22Rv1 (cell line): ENCODE results near the gene STK39.

ENCODE experiments used
- H3K27ac ChIP-seq: fragments of 450-650 bp; 2 replicates; pipeline ENCODE4 v1.5.1; 2017
- ZFX ChIP-seq: fragments of 450-650 bp; IDR thresholded peaks from 2 replicates; pipeline ENCODE4 v1.6.1; 2017; ENCODE audit warnings: antibody characterized with exemption, borderline replicate concordance
- TF ChIP-seq, protein P1 (sequence below): fragments of 450-650 bp; IDR thresholded peaks from 2 replicates; pipeline ENCODE4 v1.5.1; 2017; ENCODE audit warnings: mild to moderate bottlenecking

The STK39 gene

DNA sequence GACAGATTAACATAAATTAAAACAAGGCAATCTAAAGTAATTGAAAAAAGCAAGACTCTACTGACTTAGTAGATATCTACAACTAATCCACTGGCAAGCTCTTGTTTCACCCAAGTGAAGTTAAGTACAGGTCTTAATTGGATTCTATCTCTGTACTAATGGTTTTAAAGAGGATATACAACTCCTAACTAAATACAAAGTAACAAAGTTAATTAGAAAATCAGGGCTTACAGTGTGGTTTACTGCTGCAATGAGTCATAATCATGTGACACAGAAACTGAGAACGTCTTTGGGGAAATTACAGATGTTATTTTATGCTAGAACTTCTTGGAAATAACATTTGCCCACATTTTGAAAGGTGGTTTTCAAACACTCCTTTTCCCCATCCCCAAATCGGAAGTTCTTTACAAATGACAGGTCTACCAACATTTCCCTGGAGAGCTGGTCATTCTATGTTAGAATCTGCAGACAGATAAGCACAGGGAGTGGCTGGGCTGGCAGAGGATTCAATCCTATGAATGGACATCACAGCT, 245.3 kb downstream of the STK39 start:
- H3K27ac ChIP-seq, result no peak overlapping the region
- TF ChIP-seq, protein P1, sequence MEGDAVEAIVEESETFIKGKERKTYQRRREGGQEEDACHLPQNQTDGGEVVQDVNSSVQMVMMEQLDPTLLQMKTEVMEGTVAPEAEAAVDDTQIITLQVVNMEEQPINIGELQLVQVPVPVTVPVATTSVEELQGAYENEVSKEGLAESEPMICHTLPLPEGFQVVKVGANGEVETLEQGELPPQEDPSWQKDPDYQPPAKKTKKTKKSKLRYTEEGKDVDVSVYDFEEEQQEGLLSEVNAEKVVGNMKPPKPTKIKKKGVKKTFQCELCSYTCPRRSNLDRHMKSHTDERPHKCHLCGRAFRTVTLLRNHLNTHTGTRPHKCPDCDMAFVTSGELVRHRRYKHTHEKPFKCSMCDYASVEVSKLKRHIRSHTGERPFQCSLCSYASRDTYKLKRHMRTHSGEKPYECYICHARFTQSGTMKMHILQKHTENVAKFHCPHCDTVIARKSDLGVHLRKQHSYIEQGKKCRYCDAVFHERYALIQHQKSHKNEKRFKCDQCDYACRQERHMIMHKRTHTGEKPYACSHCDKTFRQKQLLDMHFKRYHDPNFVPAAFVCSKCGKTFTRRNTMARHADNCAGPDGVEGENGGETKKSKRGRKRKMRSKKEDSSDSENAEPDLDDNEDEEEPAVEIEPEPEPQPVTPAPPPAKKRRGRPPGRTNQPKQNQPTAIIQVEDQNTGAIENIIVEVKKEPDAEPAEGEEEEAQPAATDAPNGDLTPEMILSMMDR, result no peak
- TF ChIP-seq ZFX, result no peak

GRCh38 chr2:167992278-167992677, 255.1 kb downstream of the STK39 start:
- H3K27ac ChIP-seq, result no peak overlapping the region
- no peak for TF ChIP-seq ZFX
- TF ChIP-seq, protein P1, result no peak

GRCh38 chr2:167990062-167990461, 257.3 kb downstream of the STK39 start:
- H3K27ac ChIP-seq, result no peak overlapping the region
- TF ChIP-seq, protein P1, result no peak
- no peak for TF ChIP-seq ZFX

GRCh38 chr2:167988296-167988695, 259.1 kb downstream of the STK39 start:
- no peak overlapping the region for H3K27ac ChIP-seq
- TF ChIP-seq ZFX, result no peak
- TF ChIP-seq, protein P1, result no peak

GRCh38 chr2:167987558-167987957, 259.8 kb downstream of the STK39 start:
- TF ChIP-seq, protein P1, result no peak
- TF ChIP-seq ZFX, result no peak
- H3K27ac ChIP-seq, result no peak overlapping the region

GRCh38 chr2:167987026-167987425, 260.4 kb downstream of the STK39 start:
- H3K27ac ChIP-seq, result no peak overlapping the region
- TF ChIP-seq ZFX, result no peak
- TF ChIP-seq, protein P1, result no peak

DNA sequence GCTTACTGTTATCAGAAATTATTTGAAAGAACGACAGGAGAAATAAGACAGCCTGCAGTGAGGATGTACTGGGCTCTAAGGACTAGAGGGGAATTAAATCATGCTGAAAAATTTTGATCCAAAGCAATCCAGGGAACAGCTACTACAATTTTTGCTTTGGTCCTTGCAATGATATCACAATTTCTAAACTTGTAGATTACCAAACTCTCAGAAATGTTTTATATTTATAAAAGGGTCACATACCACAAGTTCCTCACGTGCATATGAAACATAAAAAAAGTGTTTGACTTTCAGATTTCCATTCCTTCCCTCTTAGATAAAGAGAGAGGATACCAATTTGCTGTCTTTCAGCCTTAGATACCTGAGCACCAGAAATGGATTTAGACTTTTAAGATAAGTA, 261.2 kb downstream of the STK39 start:
- H3K27ac ChIP-seq, result no peak overlapping the region
- no peak for TF ChIP-seq ZFX
- TF ChIP-seq, protein P1, result no peak
